B cell (primary cell): ENCODE results near the gene IL12A. TPM values are rescaled to one million over a fixed set of nuclear protein-coding genes. Genes with fewer than 3 reads are reported as not detected.

Source experiments
- ATAC-seq: fragments of 200-7000 bp; cut with Tn5 transposase; one replicate; pipeline ENCODE4 v1.10.0; 2021; ENCODE audit warnings: low read depth, mild to moderate bottlenecking, moderate number of reproducible peaks, moderate library complexity
- CTCF ChIA-PET: fragments of 350-600 bp; sonication (Branson Sonifier 250); formaldehyde crosslinking; loops from one replicate; lab custom pipeline; 2021; ENCODE audit warnings: antibody characterized with exemption, inconsistent platforms; lab: Charles Lee
- POLR2A ChIA-PET: fragments of 350-600 bp; sonication (Branson Sonifier 250); formaldehyde crosslinking; loops from one replicate; lab custom pipeline; 2021; ENCODE audit warnings: antibody characterized with exemption; lab: Charles Lee
- DNase-seq: peaks from one replicate; pipeline ENCODE4 v3.0.0; 2013
- H2AFZ ChIP-seq: 2 replicates; pipeline ENCODE4 v1.6.1; 2012; ENCODE audit warnings: mild to moderate bottlenecking, low read depth, low read length; ENCODE audit not compliant: insufficient read depth, poor library complexity, severe bottlenecking
- H3K27ac ChIP-seq, 2 donors: 1 replicate in 1 of 2; 2 replicates in 1 of 2; pipeline ENCODE4 v1.5.1; 2012 to 2013; ENCODE audit warnings: low read length in 2 of 2, mild to moderate bottlenecking in 2 of 2, moderate library complexity in 1 of 2
- H3K27me3 ChIP-seq, 4 experiments: fragments of 200-600 bp in 1 of 4; sonication (generic) in 1 of 4; replicated peaks in 1 of 4; 1 replicate in 2 of 4; 2 replicates in 2 of 4; pipeline versions ENCODE4 v1.6.1 to v1.7.0; 2013 to 2016; ENCODE audit warnings: low read length in 3 of 4, mild to moderate bottlenecking in 2 of 4, mixed read lengths in 1 of 4, moderate library complexity in 1 of 4; ENCODE audit not compliant: insufficient read depth in 4 of 4, control insufficient read depth in 3 of 4; ENCODE audit errors: control extremely low read depth in 1 of 4
- H3K36me3 ChIP-seq, 2 experiments: replicated peaks in 1 of 2; 1 replicate in 1 of 2; 2 replicates in 1 of 2; pipeline versions ENCODE4 v1.6.1 to v1.7.1; 2013; ENCODE audit warnings: low read length in 1 of 2; ENCODE audit not compliant: insufficient read depth in 2 of 2, control insufficient read depth in 1 of 2; ENCODE audit errors: control extremely low read depth in 1 of 2, extremely low read depth in 1 of 2
- H3K4me1 ChIP-seq, 2 donors: fragments of 200-600 bp in 1 of 2; sonication (generic) in 1 of 2; 1 replicate in 1 of 2; 2 replicates in 1 of 2; pipeline versions ENCODE4 v1.5.1 to v1.6.1; 2013 to 2017; ENCODE audit warnings: low read length in 2 of 2; ENCODE audit not compliant: control insufficient read depth in 2 of 2, insufficient read depth in 2 of 2
- H3K4me2 ChIP-seq: replicated peaks from 2 replicates; pipeline ENCODE3; 2012; ENCODE audit warnings: mild to moderate bottlenecking, low read depth, low read length; ENCODE audit not compliant: poor library complexity, severe bottlenecking
- H3K4me3 ChIP-seq, 5 experiments: fragments of 200-600 bp in 1 of 5; sonication (generic) in 1 of 5; 1 replicate in 3 of 5; 2 replicates in 2 of 5; pipeline versions ENCODE4 v1.5.1 to v1.7.0; 2011 to 2016; ENCODE audit warnings: low read length in 4 of 5, mild to moderate bottlenecking in 4 of 5, low read depth in 2 of 5, control low read depth in 1 of 5, moderate library complexity in 1 of 5; ENCODE audit not compliant: insufficient read depth in 1 of 5; ENCODE audit errors: control extremely low read depth in 1 of 5, extremely low read depth in 1 of 5
- H3K79me2 ChIP-seq: fragments of 200-600 bp; sonication (generic); one replicate; pipeline ENCODE4 v1.6.0; 2016; ENCODE audit warnings: low read length; ENCODE audit not compliant: control insufficient read depth, insufficient read depth
- H3K9ac ChIP-seq: fragments of 200-600 bp; sonication (generic); 2 replicates; pipeline ENCODE4 v1.6.1; 2017; ENCODE audit warnings: mild to moderate bottlenecking, low read length, moderate library complexity
- H3K9me3 ChIP-seq, 3 donors: one replicate each; pipeline versions ENCODE4 v1.6.1 to v1.7.1; 2013; ENCODE audit warnings: low read length in 2 of 3; ENCODE audit not compliant: control insufficient read depth in 2 of 3, insufficient read depth in 1 of 3; ENCODE audit errors: control extremely low read depth in 1 of 3
- H4K20me1 ChIP-seq: 2 replicates; pipeline ENCODE4 v1.6.0; 2012; ENCODE audit warnings: mild to moderate bottlenecking, low read length; ENCODE audit not compliant: insufficient read depth, control insufficient read depth, poor library complexity, severe bottlenecking
- H3K27ac Mint-ChIP-seq: one replicate; pipeline ENCODE4 v1.8.0; 2021; ENCODE audit warnings: mixed read lengths
- H3K27me3 Mint-ChIP-seq: one replicate; pipeline ENCODE4 v1.8.0; 2021; ENCODE audit warnings: mixed read lengths
- H3K4me1 Mint-ChIP-seq: one replicate; pipeline ENCODE4 v1.8.0; 2021; ENCODE audit warnings: mixed read lengths
- H3K4me3 Mint-ChIP-seq: one replicate; pipeline ENCODE4 v1.8.0; 2021; ENCODE audit warnings: mixed read lengths
- H3K9me3 Mint-ChIP-seq: one replicate; pipeline ENCODE4 v1.8.0; 2022; ENCODE audit warnings: mixed read lengths; ENCODE audit not compliant: insufficient read depth
- EZH2 ChIP-seq: IDR thresholded peaks from 2 replicates; pipeline ENCODE4 v1.6.1; 2012; ENCODE audit warnings: borderline replicate concordance, low read depth, mild to moderate bottlenecking, moderate library complexity, low read length; ENCODE audit not compliant: insufficient read depth, poor library complexity, severe bottlenecking
- WGBS: methylation state at CpG from one replicate; pipeline ENCODE4 v1.1.5; 2013; ENCODE audit warnings: missing lambda C conversion rate; ENCODE audit not compliant: insufficient coverage; 5-methylcytosine and 5-hydroxymethylcytosine counted together
- intact Hi-C: fragments of 100-400 bp; cut with micrococcal nuclease; formaldehyde crosslinking; loops from one replicate; pipeline ENCODE4 v1.10.0; 2022
- polyA plus RNA-seq: library from polyadenylated mRNA; depleted of rRNA; stranded (reverse); fragments of >200 nt; gene quantifications from 2 replicates; pipeline ENCODE4 v1.2.3, GENCODE V29; 2012
- total RNA-seq, 2 donors: library from RNA; stranded (reverse); fragments of 120-200 nt in 1 of 2; gene quantifications; 1 replicate in 1 of 2; 2 replicates in 1 of 2; pipeline versions ENCODE4 v1.2.3 to v1.2.4, GENCODE V29; 2013 to 2022
- TF ChIP-seq, protein P1 (sequence below): fragments of 200-600 bp; IDR thresholded peaks from one replicate; pipeline ENCODE4 v1.8.0; 2022; ENCODE audit warnings: antibody characterized with exemption, mild to moderate bottlenecking

IL12A gene
- total and polyA plus RNA-seq, 2 donors (not counting 1 experiment from before 2014, with no cell fraction given): 6.1 to 9.9 TPM

DNA sequence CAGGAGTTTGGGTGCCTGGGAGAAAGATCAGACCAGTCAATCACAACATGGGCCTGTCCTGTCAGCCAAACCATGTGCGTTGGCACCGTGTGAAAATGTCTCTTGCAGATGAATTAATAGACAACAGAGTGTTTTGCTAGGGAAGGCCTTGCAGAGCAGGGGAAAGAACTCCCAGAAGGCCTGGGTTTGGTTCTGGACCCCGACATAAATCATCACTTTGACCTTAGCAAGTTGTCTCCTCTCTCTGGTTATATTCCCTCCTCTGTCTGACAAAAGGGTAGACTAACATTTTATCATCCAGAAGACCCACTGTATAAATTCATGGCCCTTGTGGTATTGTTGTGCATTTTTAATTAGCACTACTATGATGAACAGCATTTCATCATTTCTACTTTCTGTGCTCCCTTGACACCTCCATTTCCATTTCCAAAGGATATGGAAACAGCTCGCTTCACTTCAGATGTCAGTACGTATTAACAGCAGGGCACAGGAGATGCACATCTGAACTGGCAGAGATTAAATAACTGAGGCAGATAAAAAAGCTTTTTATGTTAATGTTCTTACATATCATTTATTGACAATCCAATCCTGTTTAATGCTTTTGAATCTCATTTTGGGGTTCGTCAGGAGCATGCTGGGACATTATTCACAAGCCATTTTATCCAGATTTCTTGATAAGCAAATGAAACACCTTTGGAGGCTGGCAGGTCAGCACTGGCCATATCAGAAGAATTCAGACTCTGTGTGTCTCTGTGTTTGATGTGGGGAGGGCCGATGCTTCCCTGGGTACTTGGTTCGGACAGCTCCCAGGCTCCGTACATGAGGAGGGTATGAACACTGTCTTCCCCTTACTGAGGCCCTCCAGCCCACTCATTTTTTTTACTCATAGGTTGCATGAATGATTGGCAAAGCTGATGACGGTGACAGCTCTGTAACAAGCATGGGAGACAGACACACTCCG lies 28.2 kb upstream of the IL12A start:
- DNase-seq (no peak), ATAC-seq (no peak)
- Mint-ChIP-seq H3K27me3 (no peaks in the 10 kb centered on the region), H3K4me1 (peaks cover 5% of the 10 kb centered on the region), H3K4me3 (no peak overlapping the region), H3K9me3 (peaks cover 3% of the 10 kb centered on the region), H3K27ac (no peak overlapping the region)
- ChIA-PET CTCF (interaction anchor here (0.6 to 1.4 kb wide), 2 partner anchors 46 to 77 kb away, joined by 3 read pairs; no protein-coding TSS in a partner anchor), POLR2A (no interaction called here)
- WGBS: 94% methylated on average over 3 of the region's 11 CpGs
- Histone ChIP-seq H2AFZ (no peak overlapping the region), H3K27ac (no peak overlapping the region), H3K4me1 (no peaks in the 10 kb centered on the region), H3K36me3 (no peaks in the 10 kb centered on the region), H3K4me2 (no peak overlapping the region), H3K9ac (no peak overlapping the region), H3K27me3 (no peaks in the 10 kb centered on the region), H3K79me2 (no peaks in the 10 kb centered on the region), H3K4me3 (no peak overlapping the region), H4K20me1 (no peaks in the 10 kb centered on the region), H3K9me3 (no peaks in the 10 kb centered on the region)
- TF ChIP-seq EZH2: no peak
- TF ChIP-seq, protein P1, sequence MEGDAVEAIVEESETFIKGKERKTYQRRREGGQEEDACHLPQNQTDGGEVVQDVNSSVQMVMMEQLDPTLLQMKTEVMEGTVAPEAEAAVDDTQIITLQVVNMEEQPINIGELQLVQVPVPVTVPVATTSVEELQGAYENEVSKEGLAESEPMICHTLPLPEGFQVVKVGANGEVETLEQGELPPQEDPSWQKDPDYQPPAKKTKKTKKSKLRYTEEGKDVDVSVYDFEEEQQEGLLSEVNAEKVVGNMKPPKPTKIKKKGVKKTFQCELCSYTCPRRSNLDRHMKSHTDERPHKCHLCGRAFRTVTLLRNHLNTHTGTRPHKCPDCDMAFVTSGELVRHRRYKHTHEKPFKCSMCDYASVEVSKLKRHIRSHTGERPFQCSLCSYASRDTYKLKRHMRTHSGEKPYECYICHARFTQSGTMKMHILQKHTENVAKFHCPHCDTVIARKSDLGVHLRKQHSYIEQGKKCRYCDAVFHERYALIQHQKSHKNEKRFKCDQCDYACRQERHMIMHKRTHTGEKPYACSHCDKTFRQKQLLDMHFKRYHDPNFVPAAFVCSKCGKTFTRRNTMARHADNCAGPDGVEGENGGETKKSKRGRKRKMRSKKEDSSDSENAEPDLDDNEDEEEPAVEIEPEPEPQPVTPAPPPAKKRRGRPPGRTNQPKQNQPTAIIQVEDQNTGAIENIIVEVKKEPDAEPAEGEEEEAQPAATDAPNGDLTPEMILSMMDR: no peak
- intact Hi-C loops: no loop called here
